GM12891 (cell line): ENCODE results near the gene MTG2.

Experiments
- PAX5 ChIP-seq: IDR thresholded peaks from 2 replicates; pipeline ENCODE4 v1.6.1; 2011; ENCODE audit warnings: low read length, moderate library complexity, mild to moderate bottlenecking; ENCODE audit not compliant: insufficient read depth, severe bottlenecking
- POLR2A ChIP-seq: IDR thresholded peaks from 2 replicates; pipeline ENCODE4 v1.6.1; 2011; ENCODE audit warnings: low read depth, low read length, control low read depth
- POLR2AphosphoS5 ChIP-seq: IDR thresholded peaks from 2 replicates; pipeline ENCODE4 v1.6.1; 2011; ENCODE audit warnings: low read depth, low read length, control low read depth
- POU2F2 ChIP-seq: IDR thresholded peaks from 2 replicates; pipeline ENCODE4 v1.6.1; 2011; ENCODE audit warnings: low read depth, mild to moderate bottlenecking, control low read depth, low read length, moderate library complexity
- SPI1 ChIP-seq: IDR thresholded peaks from 2 replicates; pipeline ENCODE4 v1.6.1; 2011; ENCODE audit warnings: low read depth, low read length, control low read depth
- TAF1 ChIP-seq: IDR thresholded peaks from 2 replicates; pipeline ENCODE4 v1.6.1; 2011; ENCODE audit warnings: low read depth, low read length, control low read depth

DNA sequence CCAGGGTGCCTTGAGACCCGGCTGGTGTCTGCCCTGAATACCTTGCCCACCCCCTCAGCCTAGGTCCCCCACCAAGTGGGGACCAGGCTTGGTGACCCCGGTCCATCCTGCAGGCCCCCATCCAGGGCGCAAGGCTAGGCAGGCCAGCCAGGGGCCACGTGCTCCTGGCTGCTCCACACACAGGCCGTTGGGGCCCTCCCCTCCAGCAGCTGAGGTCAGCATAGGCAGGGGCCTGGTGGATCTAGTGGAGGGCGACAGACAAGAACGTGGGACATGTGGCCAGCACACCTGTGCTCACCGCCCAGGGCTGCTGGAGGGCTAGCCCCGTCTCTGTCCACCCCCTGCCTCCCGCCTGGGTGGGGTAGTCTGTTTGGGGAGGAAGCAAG lies 44.8 kb downstream of the MTG2 start:
- TF ChIP-seq TAF1 (no peak), POU2F2 (no peak), POLR2A (no peak), SPI1 (no peak), POLR2AphosphoS5 (no peak), PAX5 (no peak)
